GM21423 (cell line): Measurements from ENCODE around the gene TMEM54.

Experiments used
- ATAC-seq: cut with Tn5 transposase; IDR thresholded peaks from one replicate; pipeline ENCODE4 v1.9.1; 2021; ENCODE audit warnings: mild to moderate bottlenecking, moderate library complexity; ENCODE audit not compliant: unreplicated experiment

TMEM54 gene

DNA sequence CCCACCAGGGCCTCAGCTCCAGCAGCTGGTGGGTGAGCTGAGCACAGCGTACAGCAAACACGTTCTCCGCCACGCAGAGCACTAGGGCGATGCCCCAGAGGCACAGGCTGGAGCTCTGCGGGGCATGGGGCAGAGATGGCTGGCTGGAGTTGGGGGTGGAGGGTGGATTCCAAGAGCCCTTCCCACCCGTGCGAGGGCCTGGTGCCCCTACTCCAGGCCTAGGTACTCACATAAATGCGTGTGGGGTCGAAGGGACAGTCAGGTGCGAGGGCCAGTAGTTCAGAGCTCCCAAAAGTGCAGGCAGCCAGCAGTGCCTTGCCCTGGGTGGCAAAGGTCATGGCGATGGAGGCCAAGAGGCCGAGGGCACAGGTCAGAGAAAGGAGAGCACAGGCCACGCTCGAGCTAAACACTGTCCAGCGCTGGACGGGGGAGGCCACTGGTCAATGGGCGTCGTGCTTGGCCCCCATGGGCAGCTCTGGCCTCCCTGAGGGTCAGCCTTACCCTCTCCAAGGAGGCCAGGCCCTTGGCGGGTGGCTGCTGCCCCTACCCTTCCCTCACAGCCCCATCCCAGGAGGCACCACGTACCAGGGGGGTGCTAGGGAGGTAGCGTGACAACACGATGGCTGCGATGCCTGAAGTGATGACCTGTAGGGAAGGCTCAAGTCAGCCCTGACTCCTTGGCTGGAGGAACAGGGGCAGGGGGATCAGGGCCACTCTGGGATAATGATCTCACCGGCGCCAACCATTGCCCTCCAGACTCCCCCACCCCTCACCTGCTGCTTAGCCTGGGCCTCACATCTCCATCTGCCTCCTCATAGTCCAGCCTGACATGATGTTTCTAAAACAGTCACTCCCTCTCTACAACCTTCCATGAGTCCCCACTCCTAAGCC is 5.6 kb downstream of the TMEM54 start:
- no peak for ATAC-seq

DNA sequence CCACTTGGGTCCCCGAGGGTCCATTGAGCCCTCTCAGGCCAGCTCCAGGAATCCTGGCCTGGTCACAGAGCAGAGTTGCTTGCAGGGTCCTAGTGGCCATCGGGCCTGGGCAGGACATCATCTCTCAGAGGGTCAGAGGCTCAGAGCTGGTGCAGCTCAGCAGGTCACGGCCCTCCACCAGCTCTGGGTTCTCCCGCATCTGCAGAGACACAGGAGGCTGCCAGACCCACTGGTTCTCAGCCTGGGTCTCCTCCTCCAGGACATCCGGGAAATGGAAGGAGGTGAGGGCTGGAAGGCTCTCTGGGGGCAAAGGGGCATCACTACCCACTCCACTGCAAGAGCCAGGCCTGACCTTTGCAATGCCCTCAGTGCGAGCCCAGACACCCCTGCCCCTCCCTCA is 6.5 kb downstream of the TMEM54 start:
- no peak for ATAC-seq

DNA sequence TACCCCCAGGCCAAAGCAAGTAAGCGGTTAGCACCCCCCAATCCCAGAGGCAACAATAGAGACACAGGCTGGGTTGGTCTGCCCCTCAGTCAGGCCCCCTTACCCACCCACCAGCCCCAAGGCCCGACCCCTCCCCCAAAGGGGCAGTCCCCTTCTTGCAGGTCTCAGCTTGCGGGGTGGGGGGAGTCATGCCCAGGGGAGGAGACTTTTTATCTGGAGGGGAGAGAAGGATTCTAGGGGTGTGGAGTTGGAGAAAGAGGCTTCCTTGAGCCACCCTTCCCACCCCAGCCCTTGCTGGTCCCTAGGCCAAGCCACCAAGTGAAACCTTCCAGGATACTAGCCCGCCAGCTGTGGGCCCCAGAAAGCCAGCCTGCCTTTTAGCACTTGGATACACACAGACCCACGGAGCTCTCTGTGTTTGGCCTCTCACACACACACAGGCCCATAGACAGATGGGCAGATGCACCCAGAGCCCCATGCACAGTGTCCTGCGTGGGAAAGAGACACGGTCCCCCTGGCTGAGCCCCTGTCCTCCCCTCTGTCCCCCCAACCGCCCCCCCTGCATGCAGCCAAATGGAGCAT is 7.1 kb downstream of the TMEM54 start:
- ATAC-seq = no peak

DNA sequence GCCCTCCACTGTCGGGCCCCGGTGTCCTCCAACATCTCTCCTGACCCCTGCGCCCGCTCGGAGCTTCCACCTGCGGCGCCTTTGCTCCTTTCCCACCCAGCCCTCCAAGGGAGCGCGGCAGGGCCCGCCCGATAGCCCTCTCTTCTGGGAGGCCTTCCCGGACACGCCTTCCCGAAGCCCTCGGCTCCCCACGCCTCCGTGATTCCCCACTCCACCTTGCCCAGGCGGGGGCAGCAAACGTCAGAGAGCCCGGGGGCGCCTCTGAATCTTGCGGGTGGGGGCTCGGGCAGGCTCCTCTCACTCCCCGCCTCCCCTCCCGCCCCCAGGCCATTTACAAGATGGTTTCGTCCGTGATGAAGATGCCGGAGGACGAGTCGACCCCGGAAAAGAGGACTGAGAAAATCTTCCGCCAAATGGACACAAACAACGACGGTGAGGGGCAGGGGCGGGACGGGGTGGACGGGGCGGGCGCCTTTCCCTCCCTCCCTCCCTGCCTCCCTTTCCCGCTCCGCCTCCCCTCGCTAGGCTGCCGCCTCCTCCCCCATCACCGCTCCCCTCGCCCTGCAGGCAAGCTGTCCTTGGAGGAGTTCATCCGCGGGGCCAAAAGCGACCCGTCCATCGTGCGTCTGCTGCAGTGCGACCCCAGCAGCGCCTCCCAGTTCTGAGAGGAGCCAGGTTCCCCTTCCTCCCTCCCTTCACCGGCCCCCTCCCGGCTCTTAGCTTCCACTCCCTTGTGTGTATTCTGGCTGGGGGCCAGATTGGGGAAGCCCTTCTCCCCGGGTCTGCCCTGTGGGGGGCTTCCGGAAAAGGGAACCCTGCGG is 7.8 kb downstream of the TMEM54 start:
- ATAC-seq = no peak

DNA sequence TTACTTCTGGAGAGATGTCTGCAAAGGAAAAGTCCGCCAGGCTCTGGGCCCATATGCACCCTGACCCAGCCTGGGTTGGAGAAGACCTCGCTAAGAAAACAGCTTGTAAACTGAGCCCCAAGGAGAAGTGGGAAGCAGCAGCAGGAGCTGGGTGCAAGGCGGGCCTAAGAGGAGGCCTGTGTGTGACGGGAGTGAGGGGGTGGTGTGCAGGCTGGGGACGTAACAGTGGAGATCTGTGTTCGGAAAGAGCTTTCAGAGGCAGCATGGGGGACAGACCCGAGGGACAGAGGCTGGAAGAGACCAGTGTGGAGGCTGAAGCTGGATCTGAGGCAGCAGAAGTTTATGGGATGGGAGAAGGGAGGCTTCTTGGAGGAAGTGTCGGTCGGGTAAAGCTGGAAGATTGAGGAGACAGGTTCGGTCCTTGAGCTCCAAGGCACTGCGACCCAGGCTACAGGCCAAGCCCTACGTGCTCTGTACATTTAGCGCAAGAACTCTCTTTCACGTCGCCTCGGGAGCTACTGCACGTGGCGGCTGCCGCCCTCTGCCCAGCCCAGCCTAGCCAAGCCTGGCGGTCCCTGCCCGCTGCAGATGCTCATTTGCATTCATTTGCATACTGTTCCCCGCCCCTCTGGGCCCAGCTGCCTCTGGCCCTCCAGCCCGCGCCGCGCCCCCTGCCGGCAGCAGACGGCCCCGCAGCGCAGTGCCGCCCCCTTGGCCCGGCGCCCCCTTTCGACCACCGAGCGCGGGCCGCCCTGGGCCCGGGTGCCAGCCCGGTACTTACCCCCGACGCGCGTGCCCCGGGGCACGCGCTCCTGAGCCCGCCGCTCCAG is 8.6 kb downstream of the TMEM54 start:
- ATAC-seq = no peak

DNA sequence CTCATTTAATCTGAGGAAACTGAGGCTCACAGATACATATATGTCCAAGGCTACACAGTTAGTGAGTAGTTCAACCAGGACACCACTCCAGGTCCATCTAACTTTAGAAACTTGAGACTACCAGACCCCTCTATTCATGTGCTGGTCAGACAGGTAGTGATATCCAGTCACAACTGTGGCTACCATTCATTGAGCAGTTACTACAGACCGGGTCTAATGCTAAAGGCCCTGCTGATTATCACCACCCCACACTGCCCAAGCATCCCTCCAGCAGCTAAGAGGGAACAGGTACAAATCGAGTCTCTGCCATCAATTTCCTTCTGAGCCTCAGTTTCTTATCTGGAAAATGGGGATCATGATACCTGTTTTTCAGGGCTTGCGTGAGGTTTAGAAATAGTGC is 9.6 kb downstream of the TMEM54 start:
- ATAC-seq = no peak

DNA sequence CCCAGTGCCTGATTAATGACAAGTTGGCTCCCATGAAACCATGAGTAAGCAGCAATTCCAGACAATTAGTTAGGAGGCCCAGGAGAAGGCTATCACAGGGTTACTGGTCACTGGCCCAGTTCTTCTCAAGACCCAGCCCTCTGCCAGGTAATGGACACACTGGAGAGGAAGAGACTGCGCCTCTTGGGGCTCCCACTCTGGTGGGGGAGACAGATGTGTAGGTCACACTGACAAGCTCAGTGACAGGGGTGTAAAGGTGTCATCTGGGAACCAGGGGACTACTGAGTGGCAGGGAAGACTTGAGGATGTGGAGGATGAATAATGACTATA is 10.0 kb downstream of the TMEM54 start:
- no peak for ATAC-seq

DNA sequence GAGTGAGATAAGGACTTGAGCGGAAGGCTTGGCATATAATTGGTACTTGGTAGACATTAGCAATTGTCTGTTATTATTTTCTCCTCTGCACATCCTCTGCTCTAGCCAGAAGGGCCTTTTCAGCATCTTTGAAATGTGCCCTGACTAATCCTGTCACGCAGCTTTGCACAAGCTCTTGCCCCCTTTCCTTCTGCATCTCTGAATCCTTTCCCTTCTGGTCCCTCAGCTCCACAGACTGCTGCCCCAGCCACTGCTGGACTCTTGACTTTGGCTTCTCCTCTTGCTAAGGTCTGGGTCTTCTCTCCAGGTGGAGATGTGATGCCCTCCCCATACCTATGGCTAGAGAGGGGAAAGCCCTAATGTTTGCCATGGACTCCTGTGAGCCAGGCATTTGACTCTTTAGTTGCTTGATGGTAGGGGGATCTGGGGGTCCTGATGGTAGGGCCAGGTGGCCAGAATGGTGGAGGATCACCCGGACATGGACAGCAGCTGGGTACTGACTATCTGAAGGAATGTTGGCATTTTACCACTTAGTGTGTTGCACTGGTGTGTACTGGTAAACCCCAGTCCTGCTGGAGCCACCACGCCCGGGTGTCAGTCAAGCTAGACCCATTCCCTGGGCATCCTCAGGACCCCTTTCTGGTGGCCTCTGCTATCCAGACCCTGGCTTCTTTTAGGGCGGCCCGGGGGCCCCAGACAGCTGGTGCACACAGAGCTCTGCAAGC is 10.5 kb downstream of the TMEM54 start:
- ATAC-seq = no peak

DNA sequence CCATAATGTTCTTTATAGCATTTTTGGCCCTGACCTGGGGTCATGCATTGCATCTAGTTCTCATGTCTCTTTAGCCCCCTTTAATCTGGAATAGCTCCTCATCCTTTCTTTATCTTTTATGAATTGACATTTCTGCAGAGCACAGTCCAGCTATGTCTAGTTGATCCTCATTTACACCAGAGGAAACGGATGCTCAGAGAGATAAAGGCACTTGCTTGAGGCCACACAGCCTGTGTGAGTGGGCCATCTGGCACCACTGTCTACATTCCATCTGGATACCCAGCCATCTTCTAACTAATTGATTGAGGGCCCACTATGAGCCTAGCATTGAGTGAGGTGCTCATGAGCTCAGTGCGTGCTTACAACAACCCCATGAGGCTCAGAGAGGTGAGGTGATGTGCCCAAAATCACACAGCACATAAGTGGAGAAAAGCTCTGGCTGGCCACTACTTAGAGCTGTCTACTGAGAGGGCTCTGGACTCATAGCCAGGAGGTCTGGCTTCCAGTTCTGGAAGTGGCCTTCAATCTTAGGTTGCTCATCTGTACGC is 11.4 kb downstream of the TMEM54 start:
- no peak for ATAC-seq

DNA sequence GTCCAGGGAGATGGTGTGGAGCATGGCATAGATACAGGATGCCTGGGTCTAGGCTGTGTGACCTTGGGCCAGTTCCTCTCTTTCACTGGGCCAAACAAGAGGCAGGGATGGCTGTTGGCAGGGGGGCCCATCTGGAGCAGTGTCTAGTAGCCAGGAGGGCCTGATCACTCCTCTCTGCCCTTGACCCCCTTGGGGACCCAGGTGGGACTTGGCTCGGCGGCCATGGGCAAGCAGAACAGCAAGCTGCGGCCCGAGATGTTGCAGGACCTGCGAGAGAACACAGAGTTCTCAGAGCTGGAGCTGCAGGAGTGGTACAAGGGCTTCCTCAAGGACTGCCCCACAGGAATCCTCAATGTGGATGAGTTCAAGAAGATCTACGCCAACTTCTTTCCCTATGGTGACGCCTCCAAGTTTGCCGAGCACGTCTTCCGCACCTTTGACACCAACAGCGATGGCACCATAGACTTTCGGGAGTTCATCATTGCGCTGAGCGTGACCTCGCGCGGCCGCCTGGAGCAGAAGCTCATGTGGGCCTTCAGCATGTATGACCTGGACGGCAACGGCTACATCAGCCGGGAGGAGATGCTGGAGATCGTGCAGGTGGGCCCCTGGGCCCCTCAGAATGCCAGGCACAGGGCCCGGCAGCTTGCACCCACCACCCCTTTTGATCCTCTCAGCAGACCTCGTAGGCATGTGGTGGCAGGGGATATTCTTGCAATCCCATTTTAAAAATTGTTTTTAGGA is 12.3 kb downstream of the TMEM54 start:
- ATAC-seq = no peak

DNA sequence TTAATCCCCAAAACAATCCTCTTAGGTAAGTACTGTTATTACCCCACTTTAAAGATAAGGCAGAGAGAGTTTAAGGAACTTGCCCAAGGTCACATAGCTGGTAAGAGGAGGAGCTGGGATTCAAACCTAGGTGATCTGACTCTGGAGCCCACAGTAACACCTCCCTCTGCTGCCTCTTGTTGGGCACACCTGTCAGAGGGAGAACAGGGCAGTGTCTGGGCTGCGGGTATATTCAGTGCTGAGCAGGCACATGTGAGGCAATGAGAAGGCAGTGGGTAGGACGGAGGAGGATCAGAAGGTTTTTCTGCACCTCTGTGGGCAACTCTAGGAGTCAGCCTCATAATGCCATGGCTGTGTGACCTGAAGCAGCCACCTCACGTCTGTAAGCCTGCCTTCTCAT is 13.1 kb downstream of the TMEM54 start:
- ATAC-seq = no peak

DNA sequence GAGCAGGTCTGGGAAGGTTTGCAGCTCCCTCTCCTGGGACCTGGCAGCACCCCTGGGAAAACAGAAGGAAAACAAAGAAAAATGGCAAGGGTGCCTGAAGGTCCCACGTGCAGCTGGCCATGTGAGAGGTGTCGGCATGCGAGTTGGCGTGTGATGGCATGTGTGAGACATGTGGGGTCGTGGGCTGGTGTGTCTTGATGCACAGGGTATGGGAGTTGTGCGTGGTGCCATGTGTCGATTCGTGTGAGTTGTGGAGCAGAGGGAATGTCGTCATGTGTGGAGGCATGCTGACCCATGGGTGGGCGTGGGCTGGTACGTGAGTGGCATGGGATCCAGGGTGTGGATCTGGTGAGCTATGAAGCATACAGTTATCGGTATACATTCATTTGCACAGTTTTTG is 13.6 kb downstream of the TMEM54 start:
- no peak for ATAC-seq

DNA sequence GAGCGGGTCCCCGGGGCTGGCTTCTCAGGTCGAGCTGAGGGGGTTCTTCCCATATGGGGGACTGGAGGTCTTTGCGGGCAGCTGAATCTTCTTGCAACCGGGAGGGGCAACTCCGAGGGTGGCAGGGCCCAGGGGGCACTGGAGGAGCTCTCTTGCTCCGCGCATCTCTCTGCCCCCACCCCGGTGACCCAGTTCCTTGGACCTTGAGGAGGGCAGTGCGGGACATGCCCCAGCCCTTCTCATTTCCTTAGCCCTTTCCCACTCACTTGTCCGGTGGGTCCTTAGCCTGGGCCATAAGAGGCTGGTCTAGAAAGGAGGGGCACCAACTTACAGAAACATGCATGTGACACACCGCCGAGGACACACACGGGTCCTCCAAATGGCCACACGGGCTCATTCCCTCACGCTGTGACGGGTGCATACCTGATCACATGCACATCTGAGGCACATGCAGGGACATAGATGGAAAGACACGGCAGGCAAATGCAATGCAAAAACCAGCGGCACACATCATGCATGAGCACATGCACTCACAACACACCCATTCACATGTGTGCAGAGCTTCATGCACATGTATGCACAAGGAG is 14.3 kb downstream of the TMEM54 start:
- no peak for ATAC-seq

DNA sequence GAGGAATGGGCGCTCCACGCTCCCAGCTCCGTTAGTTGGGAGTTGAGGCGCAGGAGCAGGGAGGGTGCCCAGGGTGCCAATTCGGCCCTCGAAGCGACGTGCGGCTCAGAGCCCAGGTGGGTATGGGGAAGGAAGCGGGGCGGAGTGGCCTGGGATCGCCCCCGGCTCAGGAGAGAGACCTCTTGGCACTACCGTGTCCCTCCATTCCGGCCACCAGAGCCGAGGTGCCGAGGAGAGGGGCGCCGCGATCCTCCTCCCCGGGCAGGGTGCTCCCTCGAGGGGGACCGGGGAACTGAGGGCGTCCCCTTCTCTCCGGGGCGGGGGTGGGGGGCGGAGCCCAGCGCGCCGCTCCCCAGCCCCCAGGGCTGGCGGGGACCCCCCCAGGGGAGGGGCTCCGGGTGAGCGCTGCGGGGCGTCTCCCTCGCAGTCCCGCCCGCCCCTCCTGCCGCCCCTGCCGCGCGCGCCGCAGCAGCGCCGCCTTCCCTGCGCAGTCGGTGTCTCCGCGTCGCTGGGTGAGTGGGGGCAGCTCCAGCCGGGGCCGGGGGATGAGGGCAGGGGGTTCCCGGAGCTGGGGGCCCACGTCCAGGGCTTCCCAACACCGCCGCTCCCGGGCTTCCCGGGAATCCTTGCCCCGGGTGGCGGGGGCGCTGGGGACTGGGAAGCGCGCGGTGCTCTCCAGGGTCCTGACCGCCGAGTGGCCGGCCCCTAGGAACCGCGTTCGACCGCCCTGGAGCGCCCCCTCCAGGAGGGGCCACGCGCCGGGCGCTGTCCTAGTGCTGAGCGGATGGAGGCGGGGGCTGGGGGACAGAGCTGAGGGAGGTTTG is 15.0 kb downstream of the TMEM54 start, which contains the start of gene HPCA:
HPCA (plus strand) TSS at position 488 of the 824 bp plus-strand sequence. CDS start 2,408 bp downstream, outside the sequence.
- no peak for ATAC-seq

DNA sequence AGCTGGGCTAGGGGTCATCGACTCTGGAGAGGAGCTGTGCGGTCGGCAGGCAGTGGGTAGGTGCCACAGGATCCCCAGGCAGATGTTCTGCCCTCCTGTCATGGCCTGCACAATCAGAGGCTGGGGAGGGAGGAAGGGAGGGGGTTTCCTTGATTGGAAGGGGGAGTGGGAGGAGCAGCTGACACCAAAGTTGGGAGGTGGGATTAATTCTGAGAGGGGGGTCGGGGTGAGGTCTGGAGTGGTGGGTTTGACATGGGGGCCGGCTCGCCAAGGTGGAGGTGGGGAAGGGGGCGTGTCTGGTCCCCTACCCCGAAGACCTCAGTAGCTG is 15.5 kb downstream of the TMEM54 start:
- no peak for ATAC-seq

DNA sequence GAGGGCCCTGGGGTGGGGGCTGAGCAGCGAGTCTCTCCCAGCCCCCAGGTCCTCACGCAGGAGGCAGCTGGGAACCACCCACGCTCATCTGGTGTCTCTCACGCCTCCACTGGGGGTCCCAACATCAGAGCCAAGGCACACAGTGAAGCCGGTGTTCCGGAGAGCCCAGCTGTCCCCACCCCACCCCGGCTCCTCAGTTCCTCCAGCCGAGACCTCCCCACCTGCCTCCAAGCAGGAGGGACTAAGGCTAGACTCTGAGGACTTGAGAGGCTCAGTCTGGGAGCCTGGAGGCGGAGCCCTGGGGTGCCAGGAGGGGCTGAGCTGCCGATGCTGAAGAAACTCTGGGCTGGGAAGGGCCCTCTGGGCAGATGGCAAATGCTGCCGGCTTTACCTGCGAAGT is 16.5 kb downstream of the TMEM54 start:
- ATAC-seq = no peak

DNA sequence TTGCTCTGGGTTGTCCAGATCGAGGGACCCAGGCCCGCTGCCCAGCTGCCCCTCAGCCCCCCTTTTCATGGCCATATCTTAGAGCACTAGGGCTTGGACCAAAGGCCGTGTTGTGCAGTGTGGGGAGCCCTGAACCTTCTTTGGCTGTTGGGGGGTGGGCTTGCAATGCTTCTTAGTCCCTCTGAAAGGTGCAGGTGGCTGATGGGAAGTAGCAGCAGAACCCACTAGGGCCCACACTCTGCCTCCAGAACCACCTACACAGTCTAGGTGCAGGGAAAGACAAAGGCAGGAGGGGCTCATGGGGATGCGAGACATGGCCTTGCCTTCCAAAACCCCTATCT is 17.2 kb downstream of the TMEM54 start:
- ATAC-seq = no peak

DNA sequence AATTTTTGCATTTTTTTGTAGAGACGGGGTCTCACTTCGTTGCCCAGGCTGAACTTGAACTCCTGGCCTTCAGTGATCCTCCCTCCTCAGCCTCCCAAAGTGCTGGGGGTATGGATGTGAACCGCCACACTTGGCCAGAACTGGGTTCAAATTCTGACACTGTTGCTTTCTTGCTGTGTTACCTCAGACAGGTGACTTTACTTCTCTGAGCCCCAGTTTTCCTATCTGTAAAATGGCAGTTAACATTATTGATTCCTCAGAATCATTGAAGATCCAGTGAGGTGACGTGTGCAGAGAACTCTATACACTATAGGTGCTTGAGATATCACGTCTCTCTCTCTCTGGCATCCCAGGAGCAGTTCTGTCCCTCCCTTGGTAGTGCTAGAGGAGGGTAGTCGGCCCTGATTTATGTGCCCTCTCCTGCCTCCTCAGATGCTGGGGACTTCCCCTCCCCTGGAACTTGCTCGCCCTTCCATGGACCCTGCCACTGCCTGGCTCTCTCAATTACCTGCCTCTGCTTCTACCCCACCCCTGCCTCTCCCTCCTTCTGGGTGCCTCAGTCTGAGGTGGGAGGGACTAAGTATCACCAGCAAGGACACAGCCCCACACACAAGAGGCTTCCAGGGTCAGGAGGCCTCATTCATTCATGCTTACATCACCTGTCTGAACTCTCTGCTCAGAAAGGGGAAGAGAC is 17.7 kb downstream of the TMEM54 start:
- ATAC-seq = no peak
